Cardiac muscle cell (in vitro differentiated cells and primary cell): ENCODE results near the gene DYNC2H1. TPM values are rescaled to one million over a fixed set of nuclear protein-coding genes. Genes with fewer than 3 reads are reported as not detected.
A peak's percentile ranks its signal among the peaks of the same experiment; 100 is the strongest.
"Not testable (repeated sequence)": the region's sequence is repeated elsewhere in the genome, so short reads cannot be mapped to it uniquely, and the experiment has no call there.

Experiments used
- DNase-seq, 2 donors: peaks; one replicate each; pipeline versions ENCODE4 v3.0.0 to v3.0.0-alpha.2; 2010 to 2017; ENCODE audit warnings: low read depth in 1 of 2, low spot score in 1 of 2
- H3K27ac ChIP-seq: fragments of 200-600 bp; sonication (generic); 2 replicates; pipeline ENCODE4 v1.5.1; 2016
- H3K27me3 ChIP-seq: fragments of 200-600 bp; sonication (generic); 2 replicates; pipeline ENCODE4 v1.6.0; 2016; ENCODE audit warnings: control low read depth
- H3K36me3 ChIP-seq: fragments of 200-600 bp; sonication (generic); 2 replicates; pipeline ENCODE4 v1.5.1; 2016; ENCODE audit warnings: control low read depth
- H3K4me1 ChIP-seq: fragments of 200-600 bp; sonication (generic); 2 replicates; pipeline ENCODE4 v1.8.1; 2017; ENCODE audit warnings: low read depth, mild to moderate bottlenecking, mixed run types
- H3K4me3 ChIP-seq: fragments of 200-600 bp; sonication (generic); 2 replicates; pipeline ENCODE4 v1.5.1; 2016; ENCODE audit warnings: mild to moderate bottlenecking
- H3K9me3 ChIP-seq: fragments of 200-600 bp; sonication (generic); 2 replicates; pipeline ENCODE4 v1.5.1; 2017; ENCODE audit warnings: low read depth, mild to moderate bottlenecking, control low read depth
- polyA plus RNA-seq: library from polyadenylated mRNA; unstranded; fragments of >200 nt; fragmentation: Nextera tagmentation; extraction: Ambion mirVana; gene quantifications from 2 replicates; pipeline ENCODE4 v1.2.1, GENCODE V29; 2016
- total RNA-seq: library from RNA; depleted of rRNA; stranded (reverse); fragments of >200 nt; gene quantifications from 2 replicates; pipeline ENCODE4 v1.2.3, GENCODE V29; 2016
- TF ChIP-seq, protein P1 (sequence below): IDR thresholded peaks from 2 replicates; pipeline ENCODE4 v1.5.1; 2012; ENCODE audit warnings: low read depth, mild to moderate bottlenecking, low read length

The DYNC2H1 gene
- total and polyA plus RNA-seq, 2 experiments from 2014 or later: 3.4 to 10.5 TPM

DNA sequence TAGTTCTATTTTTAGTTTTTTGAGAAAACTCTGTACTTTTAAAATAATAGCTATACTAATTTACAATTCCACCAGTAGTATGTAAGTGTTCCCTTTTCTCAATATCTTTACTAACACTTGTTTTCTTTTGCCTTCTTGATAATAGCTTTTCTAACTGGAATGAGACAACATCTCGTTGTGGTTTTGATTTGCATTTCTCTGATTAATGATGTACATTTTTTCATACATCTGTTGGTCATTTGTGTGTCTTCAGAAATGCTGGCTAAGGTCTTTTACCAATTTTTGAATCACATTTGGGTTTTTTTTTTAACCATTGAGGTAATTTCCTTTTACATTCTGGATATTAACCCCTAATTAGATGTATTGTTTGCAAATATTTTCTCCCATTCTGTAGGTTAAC lies 258.9 kb downstream of the DYNC2H1 start:
- Histone ChIP-seq H3K27ac (no peak overlapping the region), H3K27me3 (no peaks in the 10 kb centered on the region), H3K36me3 (no peaks in the 10 kb centered on the region), H3K9me3 (no peaks in the 10 kb centered on the region), H3K4me3 (no peak overlapping the region), H3K4me1 (no peaks in the 10 kb centered on the region)
- TF ChIP-seq, protein P1, sequence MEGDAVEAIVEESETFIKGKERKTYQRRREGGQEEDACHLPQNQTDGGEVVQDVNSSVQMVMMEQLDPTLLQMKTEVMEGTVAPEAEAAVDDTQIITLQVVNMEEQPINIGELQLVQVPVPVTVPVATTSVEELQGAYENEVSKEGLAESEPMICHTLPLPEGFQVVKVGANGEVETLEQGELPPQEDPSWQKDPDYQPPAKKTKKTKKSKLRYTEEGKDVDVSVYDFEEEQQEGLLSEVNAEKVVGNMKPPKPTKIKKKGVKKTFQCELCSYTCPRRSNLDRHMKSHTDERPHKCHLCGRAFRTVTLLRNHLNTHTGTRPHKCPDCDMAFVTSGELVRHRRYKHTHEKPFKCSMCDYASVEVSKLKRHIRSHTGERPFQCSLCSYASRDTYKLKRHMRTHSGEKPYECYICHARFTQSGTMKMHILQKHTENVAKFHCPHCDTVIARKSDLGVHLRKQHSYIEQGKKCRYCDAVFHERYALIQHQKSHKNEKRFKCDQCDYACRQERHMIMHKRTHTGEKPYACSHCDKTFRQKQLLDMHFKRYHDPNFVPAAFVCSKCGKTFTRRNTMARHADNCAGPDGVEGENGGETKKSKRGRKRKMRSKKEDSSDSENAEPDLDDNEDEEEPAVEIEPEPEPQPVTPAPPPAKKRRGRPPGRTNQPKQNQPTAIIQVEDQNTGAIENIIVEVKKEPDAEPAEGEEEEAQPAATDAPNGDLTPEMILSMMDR: no peak
- DNase-seq: no peak

DNA sequence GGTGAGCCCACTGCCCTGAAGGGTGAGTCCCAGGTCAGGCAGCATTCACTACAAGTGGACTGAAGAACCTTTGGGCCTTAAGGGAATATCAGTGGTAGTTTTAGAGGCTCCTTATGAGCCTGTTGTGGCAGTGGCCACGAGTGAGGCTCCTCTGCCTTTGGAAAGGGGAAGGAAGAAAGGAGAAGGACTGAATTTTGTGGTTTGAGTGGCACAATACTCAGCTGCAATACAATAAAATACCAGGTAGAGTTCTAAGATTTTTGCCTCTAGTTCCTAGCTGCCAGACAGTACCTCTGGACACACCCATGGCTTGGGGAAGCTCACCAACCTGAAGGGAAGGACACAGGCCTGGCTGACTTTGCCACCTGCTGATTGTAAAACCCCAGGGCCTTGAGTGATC lies 260.9 kb downstream of the DYNC2H1 start:
- H3K4me1 ChIP-seq: no peaks in the 10 kb centered on the region
- TF ChIP-seq, protein P1: no peak

GRCh38 chr11:103372906-103373305 lies 263.7 kb downstream of the DYNC2H1 start:
- TF ChIP-seq, protein P1: no peak
- no peaks in the 10 kb centered on the region for H3K9me3 ChIP-seq
- no peak overlapping the region for H3K27ac ChIP-seq
- no peaks in the 10 kb centered on the region for H3K4me1 ChIP-seq
- H3K27me3 ChIP-seq: no peaks in the 10 kb centered on the region
- H3K36me3 ChIP-seq: no peaks in the 10 kb centered on the region
- no peak for DNase-seq
- no peak overlapping the region for H3K4me3 ChIP-seq

More for the DNA sequence above, 260.9 kb downstream of the DYNC2H1 start:
- Histone ChIP-seq H3K9me3 (no peaks in the 10 kb centered on the region), H3K36me3 (no peaks in the 10 kb centered on the region), H3K27ac (no peak overlapping the region), H3K4me3 (no peak overlapping the region), H3K27me3 (no peaks in the 10 kb centered on the region)
- no peak for DNase-seq

- not testable (repeated sequence) for H3K4me1 ChIP-seq, H3K27me3 ChIP-seq, H3K9me3 ChIP-seq, H3K36me3 ChIP-seq, H3K4me3 ChIP-seq, H3K27ac ChIP-seq, DNase-seq
Observed at GRCh38 chr11:103374227-103374626, 265.0 kb downstream of the DYNC2H1 start.

- no peaks in the 10 kb centered on the region for H3K4me1 ChIP-seq
- no peak overlapping the region for H3K4me3 ChIP-seq
- DNase-seq: peak in 1 of 2 donors; percentile 44
- no peaks in the 10 kb centered on the region for H3K27me3 ChIP-seq
- H3K36me3 ChIP-seq: no peaks in the 10 kb centered on the region
- no peaks in the 10 kb centered on the region for H3K9me3 ChIP-seq
- H3K27ac ChIP-seq: no peak overlapping the region
- TF ChIP-seq, protein P1: no peak
Observed at GRCh38 chr11:103378931-103379330, 269.7 kb downstream of the DYNC2H1 start.

GRCh38 chr11:103380031-103380430 lies 270.8 kb downstream of the DYNC2H1 start:
- no peaks in the 10 kb centered on the region for H3K4me1 ChIP-seq
- TF ChIP-seq, protein P1: no peak
- H3K4me3 ChIP-seq: no peak overlapping the region
- no peaks in the 10 kb centered on the region for H3K27me3 ChIP-seq
- no peak overlapping the region for H3K27ac ChIP-seq
- no peaks in the 10 kb centered on the region for H3K36me3 ChIP-seq
- DNase-seq: no peak
- no peaks in the 10 kb centered on the region for H3K9me3 ChIP-seq
